Spleen (tissue), 11 donors: Measurements from ENCODE around the gene PTK6. TPM values are rescaled to one million over a fixed set of nuclear protein-coding genes. Genes with fewer than 3 reads are reported as not detected.
"Not testable (repeated sequence)": the region's sequence is repeated elsewhere in the genome, so short reads cannot be mapped to it uniquely, and the experiment has no call there.

Experiments used
- DNase-seq: peaks from one replicate; pipeline ENCODE4 v3.0.0-alpha.2; 2020
- H3K27ac ChIP-seq, 8 donors: fragments of 200-600 bp; sonication (generic) in 7 of 8; 1 replicate in 4 of 8; 2 replicates in 4 of 8; pipeline versions ENCODE4 v1.5.0 to v1.8.0; 2016 to 2021; ENCODE audit warnings: inconsistent platforms in 4 of 8, mild to moderate bottlenecking in 4 of 8, moderate library complexity in 1 of 8
- H3K27me3 ChIP-seq, 7 donors: fragments of 200-600 bp; sonication (generic) in 6 of 7; replicated peaks in 1 of 7; 1 replicate in 4 of 7; 2 replicates in 3 of 7; pipeline versions ENCODE4 v1.5.0 to v1.8.0; 2016 to 2021; ENCODE audit warnings: inconsistent platforms in 3 of 7, mild to moderate bottlenecking in 1 of 7
- H3K36me3 ChIP-seq, 6 donors: fragments of 200-600 bp; sonication (generic) in 5 of 6; 1 replicate in 4 of 6; 2 replicates in 2 of 6; pipeline versions ENCODE4 v1.5.0 to v1.8.0; 2016 to 2021; ENCODE audit warnings: inconsistent platforms in 2 of 6
- H3K4me1 ChIP-seq, 6 donors: fragments of 200-600 bp; sonication (generic) in 5 of 6; 1 replicate in 3 of 6; 2 replicates in 3 of 6; pipeline versions ENCODE4 v1.5.0 to v1.8.0; 2016 to 2021; ENCODE audit warnings: inconsistent platforms in 3 of 6
- H3K4me3 ChIP-seq, 8 donors: fragments of 200-600 bp; sonication (generic) in 7 of 8; 1 replicate in 4 of 8; 2 replicates in 4 of 8; pipeline versions ENCODE4 v1.5.0 to v1.8.0; 2016 to 2021; ENCODE audit warnings: inconsistent platforms in 4 of 8, mild to moderate bottlenecking in 4 of 8, moderate library complexity in 2 of 8
- H3K9me3 ChIP-seq, 8 donors: fragments of 200-600 bp; sonication (generic) in 7 of 8; 1 replicate in 4 of 8; 2 replicates in 4 of 8; pipeline versions ENCODE4 v1.5.0 to v1.8.0; 2016 to 2021; ENCODE audit warnings: inconsistent platforms in 4 of 8
- POLR2A ChIP-seq, 3 donors: fragments of 450-650 bp; IDR thresholded peaks; one replicate each; pipeline ENCODE4 v1.5.1; 2017; ENCODE audit warnings: antibody characterized with exemption in 3 of 3, mild to moderate bottlenecking in 1 of 3
- POLR2AphosphoS5 ChIP-seq, 3 donors: sonication (generic); formaldehyde crosslinking; IDR thresholded peaks; one replicate each; pipeline ENCODE4 v1.5.1; 2017; ENCODE audit warnings: antibody characterized with exemption in 3 of 3
- WGBS, 5 donors: extraction: QIAGEN DNeasy Blood & Tissue Kit in 3 of 5; methylation state at CpG; one replicate each; pipeline versions ENCODE4 v1.1.5 to v1.1.7; 2013 to 2018; 5-methylcytosine and 5-hydroxymethylcytosine counted together
- intact Hi-C: fragments of 100-400 bp; cut with DNase I; formaldehyde crosslinking; loops from one replicate; pipeline ENCODE4 v1.15.0; 2023; ENCODE audit warnings: low total_unique reads
- polyA plus RNA-seq, 3 donors: library from polyadenylated mRNA; stranded (reverse); fragments of 200-250 nt; gene quantifications; one replicate each; pipeline ENCODE4 v1.2.1, GENCODE V29; 2013
- total RNA-seq, 7 donors: library from RNA; depleted of rRNA in 3 of 7; stranded (reverse); fragments of >200 nt in 3 of 7; fragmentation: NEBNext Ultra II Directional in 4 of 7; extraction: Animal tissue kit (Norgen Biotek cat#: 25700) in 4 of 7; gene quantifications; one replicate each; pipeline versions ENCODE4 v1.1.0 to v1.2.1, GENCODE V29; 2016 to 2021
- TF ChIP-seq, protein P1 (sequence below), 11 experiments: fragments of 200-600 bp in 7 of 11; fragments of 450-650 bp in 4 of 11; sonication (generic) in 4 of 11; IDR thresholded peaks in 8 of 11; conservative IDR thresholded peaks in 3 of 11; 1 replicate in 7 of 11; 2 replicates in 4 of 11; pipeline versions ENCODE4 v1.4.0 to v1.8.0; 2016 to 2021; ENCODE audit warnings: antibody characterized with exemption in 11 of 11, inconsistent platforms in 4 of 11, mild to moderate bottlenecking in 1 of 11
- donor health status: healthy with polysubstance abuse.
- donor health status: DM: no; HTN: no; CAD: no; lungs with moderate emphysema.
- donor health status: DM: no; HTN: no; CAD: no.
- donor health status: Bipolar disorder and iron deficiency.
- donor health status: healthy.
- donor health status: DM: no; HTN: no; CAD: no.
- donor health status: DM: yes; HTN: yes; CAD: no.

The PTK6 gene
- total and polyA plus RNA-seq, 10 donors: 0.20 to 1.0 (median 0.71) TPM

DNA sequence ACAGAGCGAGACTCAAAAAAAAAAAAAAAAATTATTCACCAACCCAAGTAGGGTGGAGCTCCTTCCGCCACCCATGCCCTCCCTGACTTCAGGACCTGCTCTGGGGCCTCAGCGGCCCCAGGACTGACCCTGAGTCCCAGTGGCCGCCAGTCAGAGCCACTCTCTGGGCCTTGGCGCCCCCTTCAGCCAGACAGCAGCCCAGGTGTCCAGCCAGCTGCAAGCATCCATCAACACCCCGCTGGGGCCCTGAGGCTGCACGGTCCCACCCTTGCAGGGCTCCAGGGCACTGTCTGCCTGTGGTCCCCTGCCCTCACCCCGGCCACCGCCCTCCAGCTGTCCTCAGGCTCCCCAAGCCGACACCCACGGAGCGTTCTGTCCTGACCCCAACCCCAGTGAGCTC lies 53.3 kb downstream of the PTK6 start:
- Histone ChIP-seq H3K4me1 (peaks cover 0 to 18% (median 3%) of the 10 kb centered on the region in 6 donors), H3K4me3 (no peak overlapping the region), H3K27ac (no peak overlapping the region), H3K27me3 (peaks cover 6 to 99% (median 63%) of the 10 kb centered on the region in 7 donors), H3K36me3 (no peaks in the 10 kb centered on the region), H3K9me3 (peaks cover 0 to 6% (median 0%) of the 10 kb centered on the region in 8 donors)
- no peak for TF ChIP-seq POLR2AphosphoS5 (IDR thresholded peaks at IDR 0.05)
- TF ChIP-seq, protein P1, sequence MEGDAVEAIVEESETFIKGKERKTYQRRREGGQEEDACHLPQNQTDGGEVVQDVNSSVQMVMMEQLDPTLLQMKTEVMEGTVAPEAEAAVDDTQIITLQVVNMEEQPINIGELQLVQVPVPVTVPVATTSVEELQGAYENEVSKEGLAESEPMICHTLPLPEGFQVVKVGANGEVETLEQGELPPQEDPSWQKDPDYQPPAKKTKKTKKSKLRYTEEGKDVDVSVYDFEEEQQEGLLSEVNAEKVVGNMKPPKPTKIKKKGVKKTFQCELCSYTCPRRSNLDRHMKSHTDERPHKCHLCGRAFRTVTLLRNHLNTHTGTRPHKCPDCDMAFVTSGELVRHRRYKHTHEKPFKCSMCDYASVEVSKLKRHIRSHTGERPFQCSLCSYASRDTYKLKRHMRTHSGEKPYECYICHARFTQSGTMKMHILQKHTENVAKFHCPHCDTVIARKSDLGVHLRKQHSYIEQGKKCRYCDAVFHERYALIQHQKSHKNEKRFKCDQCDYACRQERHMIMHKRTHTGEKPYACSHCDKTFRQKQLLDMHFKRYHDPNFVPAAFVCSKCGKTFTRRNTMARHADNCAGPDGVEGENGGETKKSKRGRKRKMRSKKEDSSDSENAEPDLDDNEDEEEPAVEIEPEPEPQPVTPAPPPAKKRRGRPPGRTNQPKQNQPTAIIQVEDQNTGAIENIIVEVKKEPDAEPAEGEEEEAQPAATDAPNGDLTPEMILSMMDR (IDR thresholded peaks at IDR 0.05 in 8 of 11, conservative IDR thresholded peaks at IDR 0.05 in 3 of 11): no peak
- no peak for TF ChIP-seq POLR2A (IDR thresholded peaks at IDR 0.05)
- WGBS, 5 donors: 68 to 77% (median 73%) methylated on average over 10 to 12 of the region's 12 CpGs
- intact Hi-C loops: no loop called here
- DNase-seq: no peak

DNA sequence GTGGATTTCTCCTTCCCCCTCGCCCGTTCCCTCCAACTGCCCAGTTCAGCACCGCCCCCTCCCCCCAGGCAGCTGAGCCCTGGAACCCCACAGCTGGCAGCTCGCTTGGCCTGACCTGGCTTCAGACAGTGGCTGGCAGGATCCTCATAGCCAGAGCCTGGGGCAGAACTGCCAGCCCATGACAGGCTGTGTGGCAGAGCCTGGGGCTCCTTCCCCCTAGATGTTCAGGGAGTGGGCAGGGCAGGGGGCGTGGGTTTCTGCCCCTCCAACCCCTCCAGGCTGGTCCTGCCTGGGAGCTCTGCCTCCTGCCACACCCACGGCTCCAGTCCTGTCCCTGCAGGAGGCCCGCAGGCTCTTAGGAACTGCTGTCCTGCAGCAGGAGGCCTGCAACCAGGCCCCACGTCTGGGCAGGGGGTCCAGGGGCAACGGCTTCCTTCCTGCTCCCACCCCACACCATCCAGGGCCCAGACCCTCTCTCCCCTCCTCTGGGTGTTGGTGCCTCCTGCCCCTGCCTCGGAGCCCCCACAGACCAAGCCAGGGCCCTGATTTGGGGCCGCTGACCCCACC lies 55.1 kb downstream of the PTK6 start:
- no peak for DNase-seq
- Histone ChIP-seq H3K9me3 (peaks cover 0 to 6% (median 0%) of the 10 kb centered on the region in 8 donors), H3K36me3 (no peaks in the 10 kb centered on the region), H3K27ac (no peak overlapping the region), H3K4me3 (no peak overlapping the region), H3K27me3 (peaks cover 0 to 99% (median 60%) of the 10 kb centered on the region in 7 donors), H3K4me1 (peaks cover 0 to 6% (median 0%) of the 10 kb centered on the region in 6 donors)
- intact Hi-C loops: no loop called here
- whole genome bisulfite sequencing, 5 donors: 47 to 65% (median 54%) methylated on average over 9 to 11 of the region's 11 CpGs
- TF ChIP-seq, protein P1 (IDR thresholded peaks at IDR 0.05 in 8 of 11, conservative IDR thresholded peaks at IDR 0.05 in 3 of 11): no peak
- TF ChIP-seq POLR2AphosphoS5 (IDR thresholded peaks at IDR 0.05): no peak
- no peak for TF ChIP-seq POLR2A (IDR thresholded peaks at IDR 0.05)

DNA sequence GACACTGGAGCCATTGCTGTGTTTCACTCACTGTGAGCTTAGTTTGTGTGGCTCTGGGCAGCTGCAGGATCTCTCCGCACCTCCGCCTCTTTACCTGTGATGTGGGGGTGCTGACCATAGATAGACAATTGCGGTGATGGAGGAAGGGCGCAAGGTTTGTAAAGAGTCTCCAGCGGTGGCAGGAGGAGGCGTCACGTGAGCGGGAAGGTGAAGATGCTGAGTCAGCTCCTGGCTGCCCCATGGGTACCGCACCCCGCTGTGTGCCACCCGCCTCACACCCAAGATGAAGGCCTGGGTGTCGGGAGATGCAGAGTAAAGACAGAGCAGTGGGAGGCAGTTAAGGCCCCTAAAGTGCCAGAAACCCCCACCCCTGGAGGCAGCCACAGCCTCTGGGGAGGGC lies 55.7 kb downstream of the PTK6 start:
- Histone ChIP-seq H3K27me3 (peaks cover 0 to 100% (median 65%) of the 10 kb centered on the region in 7 donors), H3K4me3 (no peak overlapping the region), H3K9me3 (peaks cover 0 to 5% (median 0%) of the 10 kb centered on the region in 8 donors), H3K27ac (no peak overlapping the region), H3K4me1 (peaks cover 0 to 6% (median 0%) of the 10 kb centered on the region in 6 donors), H3K36me3 (no peaks in the 10 kb centered on the region)
- intact Hi-C loops: no loop called here
- WGBS, 5 donors: 64 to 75% (median 73%) methylated on average over 12 of the region's 12 CpGs
- DNase-seq: no peak
- TF ChIP-seq POLR2AphosphoS5 (IDR thresholded peaks at IDR 0.05) (no peak), POLR2A (IDR thresholded peaks at IDR 0.05) (no peak)
- TF ChIP-seq, protein P1 (IDR thresholded peaks at IDR 0.05 in 8 of 11, conservative IDR thresholded peaks at IDR 0.05 in 3 of 11): no peak

DNA sequence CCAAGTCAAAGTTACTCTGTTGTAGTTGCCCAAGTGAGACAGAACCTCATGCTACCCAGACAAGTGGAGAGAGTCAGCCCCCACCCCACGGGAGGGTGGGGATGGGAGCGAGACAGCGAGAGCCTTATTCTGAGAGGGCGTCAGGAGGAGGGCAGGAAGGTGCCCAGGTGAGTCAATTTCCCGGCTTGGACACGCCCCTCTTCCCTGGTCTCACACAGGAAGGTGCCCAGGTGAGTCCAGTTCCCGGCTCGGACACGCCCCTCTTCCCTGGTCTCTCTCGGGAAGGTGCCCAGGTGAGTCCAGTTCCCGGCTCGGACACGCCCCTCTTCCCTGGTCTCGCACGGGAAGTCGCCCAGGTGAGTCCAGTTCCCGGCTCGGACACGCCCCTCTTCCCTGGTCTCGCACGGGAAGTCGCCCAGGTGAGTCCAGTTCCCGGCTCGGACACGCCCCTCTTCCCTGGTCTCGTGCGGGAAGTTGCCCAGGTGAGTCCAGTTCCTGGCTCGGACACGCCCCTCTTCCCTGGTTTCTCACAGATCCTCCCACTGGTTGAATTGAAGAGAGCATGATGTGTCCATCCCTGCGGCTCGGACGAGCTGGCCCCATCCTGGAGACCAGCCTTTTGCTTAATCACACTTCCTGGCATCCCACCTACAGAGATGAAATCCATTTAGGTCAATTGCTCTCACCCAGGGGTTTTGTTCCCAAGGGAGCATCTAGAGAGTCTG lies 57.3 kb downstream of the PTK6 start:
- 63 to 72% (median 65%) methylated on average over 32 of the region's 32 CpGs for WGBS, 5 donors
- DNase-seq, intact Hi-C loops, H3K27ac ChIP-seq, H3K4me1 ChIP-seq, H3K36me3 ChIP-seq, H3K4me3 ChIP-seq, H3K9me3 ChIP-seq: not testable (repeated sequence)
- H3K27me3 ChIP-seq: peaks cover 0 to 100% (median 67%) of the 10 kb centered on the region in 7 donors
